ENCODE measurements around the gene LY6G5C.

DNA sequence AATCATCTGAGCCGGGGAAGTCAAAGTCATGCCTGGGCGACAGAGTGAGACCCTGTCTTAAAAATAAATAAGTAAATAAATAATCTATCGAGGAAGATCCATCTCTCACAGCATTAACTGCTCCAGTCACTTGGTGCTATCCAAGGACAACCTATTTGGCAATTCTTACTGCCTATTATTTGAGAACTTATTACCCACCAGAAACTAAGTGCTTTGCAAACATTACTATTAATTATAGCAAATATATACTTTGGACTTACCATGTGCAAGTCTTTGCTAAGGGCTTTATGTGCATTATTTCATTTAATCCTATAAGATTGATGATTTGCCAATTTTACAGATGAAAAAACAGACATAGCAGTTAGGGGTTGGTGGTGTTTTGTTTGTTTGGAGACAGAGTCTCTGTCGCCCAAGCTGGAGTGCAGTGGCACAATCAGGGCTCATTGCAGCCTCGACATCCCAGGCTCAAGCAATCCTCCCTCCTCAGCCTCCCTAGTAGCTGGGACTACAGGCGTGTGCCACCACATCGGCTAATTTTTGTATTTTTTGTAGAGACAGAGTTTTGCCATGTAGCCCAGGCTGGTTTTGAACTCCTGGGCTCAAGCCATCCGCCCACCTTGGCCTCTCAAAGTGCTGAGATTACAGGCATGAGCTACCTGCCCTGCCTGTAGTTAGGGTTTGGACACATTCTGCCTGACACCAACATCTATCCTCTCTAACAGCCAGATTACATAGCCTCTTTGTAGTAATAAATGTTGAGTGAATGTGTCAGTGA, 26.1 kb downstream of the LY6G5C start:
- no peak for TF ChIP-seq BRCA1 (IDR thresholded peaks at IDR 0.05)
- TF ChIP-seq BRCA1 (CRISPR knock-in tag; IDR thresholded peaks at IDR 0.05), result no peak
- no peak for TF ChIP-seq LEF1 (IDR thresholded peaks at IDR 0.05)
- TF ChIP-seq PRPF4 (IDR thresholded peaks at IDR 0.05; ENCODE audit: insufficient read depth, low read depth, low read length, poor library complexity, severe bottlenecking), result no peak
- no peak for TF ChIP-seq POLR2A (conservative IDR thresholded peaks at IDR 0.05)
- TF ChIP-seq PHF8 (IDR thresholded peaks at IDR 0.05; ENCODE audit: borderline replicate concordance, low read length), result no peak
- no peak for TF ChIP-seq ZNF274 (IDR thresholded peaks at IDR 0.05; ENCODE audit: borderline replicate concordance, low read depth, low read length)
